GM12891 (cell line): ENCODE measurements around the gene KCNAB2.

ENCODE experiments used
- DNase-seq: peaks from one replicate; pipeline ENCODE4 v3.0.0; 2011; ENCODE audit warnings: low spot score; ENCODE audit not compliant: insufficient read length
- FAIRE-seq: peaks from 2 replicates; lab custom pipeline; 2011; peaks lifted over from hg19 to GRCh38; lab: Jason Lieb, UNC
- PAX5 ChIP-seq: IDR thresholded peaks from 2 replicates; pipeline ENCODE4 v1.6.1; 2011; ENCODE audit warnings: low read length, moderate library complexity, mild to moderate bottlenecking; ENCODE audit not compliant: insufficient read depth, severe bottlenecking
- POLR2A ChIP-seq: IDR thresholded peaks from 2 replicates; pipeline ENCODE4 v1.6.1; 2011; ENCODE audit warnings: low read depth, low read length, control low read depth
- POLR2AphosphoS5 ChIP-seq: IDR thresholded peaks from 2 replicates; pipeline ENCODE4 v1.6.1; 2011; ENCODE audit warnings: low read depth, low read length, control low read depth
- POU2F2 ChIP-seq: IDR thresholded peaks from 2 replicates; pipeline ENCODE4 v1.6.1; 2011; ENCODE audit warnings: low read depth, mild to moderate bottlenecking, control low read depth, low read length, moderate library complexity
- SPI1 ChIP-seq: IDR thresholded peaks from 2 replicates; pipeline ENCODE4 v1.6.1; 2011; ENCODE audit warnings: low read depth, low read length, control low read depth
- TAF1 ChIP-seq: IDR thresholded peaks from 2 replicates; pipeline ENCODE4 v1.6.1; 2011; ENCODE audit warnings: low read depth, low read length, control low read depth

The KCNAB2 gene

GRCh38 chr1:6019166-6019845 is 26.4 kb upstream of the KCNAB2 start:
- TF ChIP-seq POLR2AphosphoS5 = no peak
- TF ChIP-seq PAX5 = no peak
- TF ChIP-seq TAF1 = no peak
- no peak for TF ChIP-seq SPI1
- no peak for TF ChIP-seq POU2F2
- TF ChIP-seq POLR2A = no peak
- FAIRE-seq (no peak), DNase-seq (no peak)

DNA sequence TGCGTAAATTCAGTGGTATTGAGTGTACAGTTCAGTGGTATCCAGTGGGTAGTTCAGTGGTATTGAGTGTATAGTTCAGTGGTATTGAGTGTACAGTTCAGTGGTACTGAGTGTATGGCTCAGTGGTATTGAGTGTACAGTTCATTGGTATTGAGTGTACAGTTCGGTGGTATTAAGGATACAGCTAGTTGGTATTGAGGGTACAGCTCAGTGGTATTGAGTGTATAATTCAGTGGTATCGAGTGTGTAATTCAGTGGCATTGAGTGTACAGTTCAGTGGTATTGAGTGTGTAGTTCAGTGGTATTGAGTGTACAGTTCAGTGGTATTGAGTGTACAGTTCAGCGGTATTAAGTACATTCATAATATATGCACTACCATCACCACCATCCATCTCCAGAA is 23.5 kb upstream of the KCNAB2 start:
- no peak for TF ChIP-seq SPI1
- no peak for TF ChIP-seq POU2F2
- TF ChIP-seq TAF1 = no peak
- no peak for TF ChIP-seq POLR2A
- no peak for TF ChIP-seq PAX5
- no peak for TF ChIP-seq POLR2AphosphoS5
- no peak for DNase-seq

GRCh38 chr1:6023346-6023745 is 22.3 kb upstream of the KCNAB2 start:
- FAIRE-seq (no peak), DNase-seq (no peak)
- TF ChIP-seq POLR2AphosphoS5 (no peak), SPI1 (no peak), POU2F2 (no peak), TAF1 (no peak), POLR2A (no peak), PAX5 (no peak)

More for the DNA sequence above, 23.5 kb upstream of the KCNAB2 start:
- FAIRE-seq = no peak

- no peak for DNase-seq
- peak; percentile 96 for FAIRE-seq
- TF ChIP-seq PAX5 (no peak), TAF1 (no peak), POLR2A (no peak), POU2F2 (no peak), POLR2AphosphoS5 (no peak), SPI1 (no peak)
Measured at GRCh38 chr1:6024376-6024775, 21.3 kb upstream of the KCNAB2 start.

GRCh38 chr1:6025269-6026094 is 20.2 kb upstream of the KCNAB2 start:
- FAIRE-seq = peak; percentile 70
- no peak for TF ChIP-seq POLR2AphosphoS5
- TF ChIP-seq SPI1 = no peak
- TF ChIP-seq POLR2A = no peak
- no peak for TF ChIP-seq TAF1
- TF ChIP-seq PAX5 = no peak
- no peak for TF ChIP-seq POU2F2
- no peak for DNase-seq

- FAIRE-seq (peak; percentile 98), DNase-seq (peak; percentile 80)
- TF ChIP-seq TAF1 (peak; percentile 76), SPI1 (0 out of 2 replicates have a peak, but pooled peaks have one; percentile 20), POLR2A (peak; percentile 78), POU2F2 (peak; percentile 72), PAX5 (no peak), POLR2AphosphoS5 (peak; percentile 73)
Measured at GRCh38 chr1:6026095-6026809, 19.4 kb upstream of the KCNAB2 start.

GRCh38 chr1:6027591-6027990 is 18.1 kb upstream of the KCNAB2 start:
- no peak for TF ChIP-seq TAF1
- no peak for TF ChIP-seq POLR2AphosphoS5
- no peak for TF ChIP-seq SPI1
- TF ChIP-seq POU2F2 = no peak
- TF ChIP-seq PAX5 = no peak
- TF ChIP-seq POLR2A = no peak
- no peak for DNase-seq
- no peak for FAIRE-seq

DNA sequence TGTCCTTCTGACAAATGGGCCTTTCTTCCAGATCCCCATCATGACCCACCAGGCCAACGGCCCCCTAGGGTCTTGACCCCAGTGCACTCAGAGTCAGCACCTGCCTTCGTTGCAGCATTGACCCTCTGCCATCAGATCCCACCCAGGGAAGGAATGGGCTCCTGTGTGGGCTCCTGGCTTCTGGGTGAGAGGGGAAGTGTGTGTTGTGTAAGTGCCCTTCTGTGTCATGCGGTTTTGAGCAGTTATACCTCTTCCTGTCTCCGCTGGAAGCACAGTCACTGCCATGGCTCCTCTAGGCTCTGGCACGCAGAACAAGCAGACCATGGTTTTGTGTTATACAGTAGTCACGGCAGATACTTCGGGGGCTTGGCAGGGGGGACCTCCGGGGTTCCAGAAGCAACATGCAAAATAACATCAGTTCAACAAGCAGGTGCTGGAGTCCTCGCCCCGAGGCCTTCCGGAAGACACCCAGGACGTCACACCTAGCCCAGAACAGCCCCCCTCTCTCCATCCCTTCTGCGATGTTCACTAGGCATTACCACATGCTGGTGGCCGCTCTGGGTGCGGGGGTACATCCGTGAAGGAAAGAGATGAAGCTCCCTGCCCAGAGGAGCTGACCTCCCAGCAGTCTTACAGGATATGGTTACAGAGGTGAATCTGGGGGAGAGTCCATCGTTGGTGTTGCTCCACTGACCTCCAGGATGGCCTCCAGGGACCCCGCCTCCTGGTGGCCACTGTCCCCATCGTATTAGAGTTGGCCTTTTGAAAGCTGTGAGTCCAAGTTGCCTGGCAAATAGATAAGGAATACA is 17.4 kb upstream of the KCNAB2 start:
- no peak for TF ChIP-seq POLR2AphosphoS5
- TF ChIP-seq PAX5 = no peak
- TF ChIP-seq TAF1 = no peak
- TF ChIP-seq POLR2A = no peak
- TF ChIP-seq SPI1 = peak; percentile 88
- no peak; the same call in 1 of the 2 replicates for TF ChIP-seq POU2F2
- no peak for DNase-seq
- FAIRE-seq = peak; percentile 95
